Astrocyte of the cerebellum (primary cell): ENCODE results near the gene SEZ6L.

Experiments
- DNase-seq: peaks from one replicate; pipeline ENCODE4 v3.0.0-alpha.2; 2011; ENCODE audit warnings: low read depth
- H3K4me3 ChIP-seq: 2 replicates; pipeline ENCODE4 v1.5.1; 2011; ENCODE audit warnings: mild to moderate bottlenecking, low read depth, low read length, moderate library complexity
- in situ Hi-C: cut with HindIII; loops from 2 replicates; pipeline ENCODE4 v1.10.0; 2017; ENCODE audit warnings: low sequenced_read_pairs
- TF ChIP-seq, protein P1 (sequence below): IDR thresholded peaks from 2 replicates; pipeline ENCODE4 v1.5.1; 2012; ENCODE audit warnings: low read length, low read depth, moderate library complexity, mild to moderate bottlenecking; ENCODE audit errors: missing control alignments

SEZ6L gene

DNA sequence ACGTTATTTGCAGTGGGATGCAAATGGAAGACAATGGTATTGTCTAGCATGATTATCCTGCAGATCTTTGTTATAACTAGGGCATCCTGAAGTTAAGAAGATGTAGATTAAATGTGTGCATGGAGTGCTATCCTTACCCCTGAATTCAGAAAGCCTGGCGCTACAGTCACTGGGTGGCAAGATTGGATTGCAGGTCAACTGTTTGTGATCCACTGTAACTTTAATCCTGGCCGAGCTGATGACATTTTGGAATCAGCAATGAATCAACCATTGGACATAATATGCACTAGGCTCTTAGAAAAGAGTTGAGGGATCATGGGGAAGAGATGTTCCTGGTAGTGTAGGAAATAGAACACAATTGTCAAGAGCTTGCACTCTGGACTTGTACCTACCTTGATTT is 25.1 kb downstream of the SEZ6L start:
- in situ Hi-C loops: no loop called here
- DNase-seq: no peak
- TF ChIP-seq, protein P1, sequence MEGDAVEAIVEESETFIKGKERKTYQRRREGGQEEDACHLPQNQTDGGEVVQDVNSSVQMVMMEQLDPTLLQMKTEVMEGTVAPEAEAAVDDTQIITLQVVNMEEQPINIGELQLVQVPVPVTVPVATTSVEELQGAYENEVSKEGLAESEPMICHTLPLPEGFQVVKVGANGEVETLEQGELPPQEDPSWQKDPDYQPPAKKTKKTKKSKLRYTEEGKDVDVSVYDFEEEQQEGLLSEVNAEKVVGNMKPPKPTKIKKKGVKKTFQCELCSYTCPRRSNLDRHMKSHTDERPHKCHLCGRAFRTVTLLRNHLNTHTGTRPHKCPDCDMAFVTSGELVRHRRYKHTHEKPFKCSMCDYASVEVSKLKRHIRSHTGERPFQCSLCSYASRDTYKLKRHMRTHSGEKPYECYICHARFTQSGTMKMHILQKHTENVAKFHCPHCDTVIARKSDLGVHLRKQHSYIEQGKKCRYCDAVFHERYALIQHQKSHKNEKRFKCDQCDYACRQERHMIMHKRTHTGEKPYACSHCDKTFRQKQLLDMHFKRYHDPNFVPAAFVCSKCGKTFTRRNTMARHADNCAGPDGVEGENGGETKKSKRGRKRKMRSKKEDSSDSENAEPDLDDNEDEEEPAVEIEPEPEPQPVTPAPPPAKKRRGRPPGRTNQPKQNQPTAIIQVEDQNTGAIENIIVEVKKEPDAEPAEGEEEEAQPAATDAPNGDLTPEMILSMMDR: no peak
- no peak overlapping the region for H3K4me3 ChIP-seq

GRCh38 chr22:26194877-26195276 is 25.6 kb downstream of the SEZ6L start:
- no peak overlapping the region for H3K4me3 ChIP-seq
- no peak for DNase-seq
- TF ChIP-seq, protein P1: no peak
- in situ Hi-C loops: no loop called here

GRCh38 chr22:26196657-26197056 is 27.4 kb downstream of the SEZ6L start:
- H3K4me3 ChIP-seq: no peak overlapping the region
- TF ChIP-seq, protein P1: no peak
- in situ Hi-C loops: no loop called here
- DNase-seq: no peak

DNA sequence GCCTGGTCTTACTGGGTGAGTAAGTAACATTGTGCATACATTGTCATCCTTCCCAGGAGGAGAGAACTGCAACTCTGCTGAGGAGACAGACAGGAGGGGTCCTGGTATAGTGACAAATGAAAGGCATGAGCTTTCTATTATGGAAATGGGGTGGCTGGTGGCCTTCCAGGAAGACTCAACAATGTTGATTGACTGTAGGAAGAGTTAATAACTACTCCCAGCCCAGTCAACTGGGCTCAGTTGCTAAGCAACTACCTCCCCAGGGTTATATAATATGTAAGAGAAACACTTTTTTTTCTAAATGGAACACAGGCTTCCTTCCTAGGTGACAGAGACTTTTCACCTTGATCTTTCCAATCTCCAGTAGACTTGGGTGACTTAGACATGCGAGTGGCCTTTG is 28.2 kb downstream of the SEZ6L start:
- DNase-seq: no peak
- in situ Hi-C loops: no loop called here
- TF ChIP-seq, protein P1: no peak
- H3K4me3 ChIP-seq: no peak overlapping the region

GRCh38 chr22:26199665-26200064 is 30.4 kb downstream of the SEZ6L start:
- in situ Hi-C loops: no loop called here
- no peak overlapping the region for H3K4me3 ChIP-seq
- DNase-seq: no peak
- TF ChIP-seq, protein P1: no peak

DNA sequence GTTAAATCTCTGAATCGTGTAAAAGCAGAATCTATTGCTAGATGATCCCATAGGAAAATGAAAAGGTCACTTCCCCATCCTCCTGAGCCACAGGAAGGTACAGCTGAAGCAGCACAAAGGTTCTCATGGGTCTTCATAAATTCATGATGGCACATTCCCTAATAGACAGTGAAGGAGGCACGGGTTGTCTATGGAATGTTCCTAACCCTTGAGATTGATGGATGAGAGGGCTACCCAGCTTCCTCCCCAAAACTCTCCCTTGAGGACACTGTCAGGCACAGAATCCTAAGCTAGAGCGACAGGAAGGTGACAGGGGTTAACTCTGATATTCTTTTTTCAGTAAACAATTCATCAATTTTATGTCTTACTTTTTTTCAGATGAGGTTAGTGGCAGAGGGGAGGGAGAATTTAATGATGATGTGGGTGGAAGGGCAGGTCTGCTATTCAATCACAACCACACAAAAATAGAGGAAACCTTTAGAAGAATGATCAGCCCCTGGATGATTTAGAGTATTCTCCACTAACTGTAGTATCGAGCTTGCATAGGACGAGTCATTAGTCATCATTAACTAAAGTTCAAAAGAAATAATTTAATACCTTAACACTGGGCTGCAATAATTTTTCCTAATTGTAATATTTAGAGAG is 33.1 kb downstream of the SEZ6L start:
- DNase-seq: no peak
- TF ChIP-seq, protein P1: no peak
- in situ Hi-C loops: no loop called here
- H3K4me3 ChIP-seq: no peak overlapping the region
